Endodermal cell (in vitro differentiated cells): ENCODE data around the gene MORN1. TPM values are rescaled to one million over a fixed set of nuclear protein-coding genes. Genes with fewer than 3 reads are reported as not detected.

Experiments used
- DNase-seq: peaks from one replicate; pipeline ENCODE4 v3.0.0-alpha.2; 2017
- H3K27ac ChIP-seq: 2 replicates; pipeline ENCODE4 v1.5.1; 2013; ENCODE audit warnings: mild to moderate bottlenecking, low read depth, low read length, moderate library complexity
- H3K27me3 ChIP-seq: 2 replicates; pipeline ENCODE4 v1.6.1; 2013; ENCODE audit warnings: mild to moderate bottlenecking, low read length, moderate library complexity; ENCODE audit not compliant: insufficient read depth, control insufficient read depth, poor library complexity, severe bottlenecking
- H3K36me3 ChIP-seq: 2 replicates; pipeline ENCODE4 v1.7.0; 2013; ENCODE audit warnings: mild to moderate bottlenecking, low read length, moderate library complexity; ENCODE audit not compliant: control insufficient read depth, insufficient read depth
- H3K4me1 ChIP-seq: one replicate; pipeline ENCODE4 v1.7.0; 2013; ENCODE audit warnings: low read length; ENCODE audit not compliant: control insufficient read depth, insufficient read depth
- H3K4me3 ChIP-seq: 2 replicates; pipeline ENCODE4 v1.5.1; 2013; ENCODE audit warnings: mild to moderate bottlenecking, low read length, moderate library complexity
- H3K9ac ChIP-seq: 2 replicates; pipeline ENCODE4 v1.6.1; 2013; ENCODE audit warnings: mild to moderate bottlenecking, low read length, moderate library complexity; ENCODE audit not compliant: poor library complexity, severe bottlenecking; ENCODE audit errors: extremely low read depth
- H3K9me3 ChIP-seq: 2 replicates; pipeline ENCODE4 v1.6.1; 2013; ENCODE audit warnings: mild to moderate bottlenecking, low read length, moderate library complexity; ENCODE audit not compliant: control insufficient read depth
- H3K27ac Mint-ChIP-seq: 2 replicates; pipeline ENCODE4 v1.8.0; 2020; ENCODE audit warnings: mixed read lengths
- H3K27me3 Mint-ChIP-seq: 2 replicates; pipeline ENCODE4 v1.8.0; 2021; ENCODE audit warnings: mild to moderate bottlenecking, mixed read lengths; ENCODE audit not compliant: insufficient read depth
- H3K36me3 Mint-ChIP-seq: 2 replicates; pipeline ENCODE4 v1.8.0; 2020; ENCODE audit warnings: low read depth, mixed read lengths
- H3K4me1 Mint-ChIP-seq: 2 replicates; pipeline ENCODE4 v1.8.0; 2020; ENCODE audit warnings: mixed read lengths
- H3K4me3 Mint-ChIP-seq: 2 replicates; pipeline ENCODE4 v1.8.0; 2020; ENCODE audit warnings: mild to moderate bottlenecking, moderate library complexity, mixed read lengths
- H3K9me3 Mint-ChIP-seq: 2 replicates; pipeline ENCODE4 v1.8.0; 2020; ENCODE audit warnings: mild to moderate bottlenecking, mixed read lengths
- CTCF ChIP-seq: fragments of 200-600 bp; sonication (generic); conservative IDR thresholded peaks from 2 replicates; pipeline ENCODE4 v1.5.0; 2021; ENCODE audit warnings: antibody characterized with exemption, mild to moderate bottlenecking
- WGBS, 2 experiments: methylation state at CpG; one replicate each; pipeline versions ENCODE4 v1.1.5 to v1.1.7; 2013; ENCODE audit warnings: missing lambda C conversion rate in 2 of 2, mixed read lengths in 1 of 2; ENCODE audit not compliant: insufficient coverage in 1 of 2, insufficient read length in 1 of 2; 5-methylcytosine and 5-hydroxymethylcytosine counted together
- total RNA-seq, 2 donors: library from RNA; stranded (reverse); fragmentation: NEBNext Ultra II Directional in 1 of 2; extraction: Animal tissue kit (Norgen Biotek cat#: 25700) in 1 of 2; gene quantifications; 2 replicates in 1 of 2; 3 replicates in 1 of 2; pipeline ENCODE4 v1.2.1, GENCODE V29; 2021

MORN1 gene
- total RNA-seq, 2 donors from 2014 or later = 21.3 to 24.9 TPM

DNA sequence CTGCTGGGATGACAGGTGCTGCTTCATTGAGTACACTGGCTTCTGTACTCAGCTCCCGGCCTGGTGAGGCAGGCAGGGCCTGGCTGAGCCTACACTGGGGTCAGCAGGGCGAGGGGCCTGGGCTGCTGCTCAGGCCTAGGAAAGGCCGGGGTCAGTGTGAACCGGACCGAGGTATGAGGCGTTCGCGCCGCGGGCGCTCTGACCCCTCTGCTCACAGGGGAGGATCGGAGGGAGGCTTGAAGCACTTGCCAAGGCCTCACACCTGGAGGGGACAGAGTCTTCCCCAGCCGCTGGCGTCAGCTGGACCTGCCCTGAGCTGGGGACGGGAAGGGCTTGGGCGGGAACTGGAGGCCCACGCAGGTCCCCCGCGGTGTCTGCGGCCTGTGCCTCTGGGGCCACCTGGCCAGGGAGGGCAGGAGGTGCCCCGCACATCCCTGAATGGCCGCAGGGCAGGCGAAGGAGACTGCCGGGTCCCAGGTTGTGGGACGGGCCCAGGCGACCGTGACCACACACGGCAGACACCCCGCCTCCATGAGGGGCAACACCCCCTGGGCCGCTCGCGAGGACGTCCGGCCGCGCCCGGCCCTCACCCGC lies 20.5 kb upstream of the MORN1 start:
- peak overlapping the region; percentile 47 for H3K27ac ChIP-seq
- Mint-ChIP-seq H3K4me3 (peak overlapping the region; percentile 77), H3K4me1 (peaks cover 11% of the 10 kb centered on the region), H3K27me3 (peaks cover 4% of the 10 kb centered on the region), H3K27ac (peak overlapping the region; percentile 94), H3K9me3 (no peaks in the 10 kb centered on the region), H3K36me3 (peaks cover 19% of the 10 kb centered on the region)
- no peak for DNase-seq
- H3K9me3 ChIP-seq = no peaks in the 10 kb centered on the region
- peaks cover 7% of the 10 kb centered on the region for H3K36me3 ChIP-seq
- no peak for TF ChIP-seq CTCF
- 8 to 9% methylated on average over 18 to 38 of the region's 38 CpGs for WGBS, 2 experiments
- H3K4me3 ChIP-seq = peak overlapping the region; percentile 90
- H3K27me3 ChIP-seq = no peaks in the 10 kb centered on the region
- H3K4me1 ChIP-seq = peaks cover 5% of the 10 kb centered on the region
- peak overlapping the region; percentile 84 for H3K9ac ChIP-seq

DNA sequence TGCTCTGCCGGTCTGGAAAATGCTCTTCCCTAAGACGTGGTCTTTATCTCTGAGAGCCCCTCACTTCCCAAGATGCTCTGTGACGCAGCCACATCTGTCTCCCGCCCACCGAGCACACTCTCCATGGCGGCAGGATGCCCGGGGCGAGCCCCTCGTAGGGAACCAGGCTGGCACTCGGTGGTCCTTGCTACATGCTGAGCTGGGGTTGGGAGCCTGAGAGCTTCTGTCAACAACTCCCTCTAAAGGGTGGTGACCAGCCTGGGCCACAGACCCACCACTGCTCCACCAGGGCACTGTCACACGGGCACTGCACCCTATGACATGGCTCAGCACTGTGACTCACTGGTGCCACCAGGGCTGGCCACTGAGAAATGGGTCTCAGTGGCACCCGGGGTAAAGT lies 18.4 kb upstream of the MORN1 start:
- WGBS, 2 experiments = 91 to 94% methylated on average over 3 to 12 of the region's 12 CpGs

GRCh38 chr1:2408859-2409276 lies 17.5 kb upstream of the MORN1 start:
- H3K4me1 ChIP-seq = peaks cover 2% of the 10 kb centered on the region
- H3K4me3 Mint-ChIP-seq = no peak overlapping the region
- H3K9me3 Mint-ChIP-seq = no peaks in the 10 kb centered on the region

More for the DNA sequence above, 18.4 kb upstream of the MORN1 start:
- H3K36me3 Mint-ChIP-seq = peaks cover 31% of the 10 kb centered on the region
- H3K9ac ChIP-seq = no peak overlapping the region
- H3K4me3 Mint-ChIP-seq = no peak overlapping the region
- peaks cover 5% of the 10 kb centered on the region for H3K4me1 ChIP-seq
- H3K9me3 ChIP-seq = no peaks in the 10 kb centered on the region
- peaks cover 11% of the 10 kb centered on the region for H3K4me1 Mint-ChIP-seq
- DNase-seq = no peak
- H3K27ac Mint-ChIP-seq = no peak overlapping the region
- TF ChIP-seq CTCF = no peak
- H3K27ac ChIP-seq = no peak overlapping the region
- H3K36me3 ChIP-seq = peaks cover 17% of the 10 kb centered on the region
- no peaks in the 10 kb centered on the region for H3K9me3 Mint-ChIP-seq
- no peak overlapping the region for H3K4me3 ChIP-seq
- H3K27me3 Mint-ChIP-seq = no peaks in the 10 kb centered on the region
- no peaks in the 10 kb centered on the region for H3K27me3 ChIP-seq

More at GRCh38 chr1:2408859-2409276, 17.5 kb upstream of the MORN1 start:
- DNase-seq = no peak
- H3K9ac ChIP-seq = no peak overlapping the region
- peaks cover 5% of the 10 kb centered on the region for H3K4me1 Mint-ChIP-seq
- WGBS, 2 experiments = 90 to 91% methylated on average over 8 to 13 of the region's 13 CpGs
- H3K36me3 Mint-ChIP-seq = peaks cover 34% of the 10 kb centered on the region
- no peak overlapping the region for H3K4me3 ChIP-seq
- H3K27ac ChIP-seq = no peak overlapping the region
- peaks cover 26% of the 10 kb centered on the region for H3K36me3 ChIP-seq
- H3K9me3 ChIP-seq = no peaks in the 10 kb centered on the region
- no peak overlapping the region for H3K27ac Mint-ChIP-seq
- no peak for TF ChIP-seq CTCF
- H3K27me3 Mint-ChIP-seq = no peaks in the 10 kb centered on the region
- H3K27me3 ChIP-seq = no peaks in the 10 kb centered on the region
